PFSK-1 (cell line): Measurements from ENCODE around the gene ST7.

Experiments
- POLR2AphosphoS5 ChIP-seq: IDR thresholded peaks from 2 replicates; pipeline ENCODE4 v1.6.1; 2012; ENCODE audit warnings: low read depth, mild to moderate bottlenecking, control low read depth, low read length, moderate library complexity
- REST ChIP-seq, 2 experiments: IDR thresholded peaks; 2 replicates each; pipeline versions ENCODE4 v1.6.1 to v1.8.0; 2011 to 2012; ENCODE audit warnings: low read depth in 2 of 2, low read length in 2 of 2, control low read depth in 1 of 2, inconsistent platforms in 1 of 2, mild to moderate bottlenecking in 1 of 2, moderate library complexity in 1 of 2; ENCODE audit not compliant: insufficient read depth in 1 of 2

DNA sequence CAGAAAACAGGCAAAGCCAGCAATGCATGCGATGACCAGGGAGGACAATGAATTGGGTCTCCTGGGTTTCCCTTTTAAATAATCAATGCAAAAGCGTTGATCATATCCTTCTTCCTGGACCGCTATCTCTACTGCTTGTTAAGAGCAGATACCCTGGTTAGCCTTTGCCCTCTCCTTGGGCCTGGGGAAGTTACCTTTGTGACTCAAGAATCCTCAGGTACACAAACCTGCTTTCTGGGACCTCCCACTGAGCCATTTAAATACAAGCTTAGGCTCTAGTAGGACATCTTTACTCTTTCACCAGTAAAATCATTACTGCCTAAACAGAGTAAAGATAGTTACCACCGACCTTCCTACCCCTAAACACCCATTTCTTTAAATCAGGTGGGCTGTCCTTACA, 195.7 kb downstream of the ST7 start:
- no peak for TF ChIP-seq POLR2AphosphoS5
- TF ChIP-seq REST (IDR thresholded peaks at IDR 0.05; ENCODE audit: insufficient read depth in 1 of 2, low read depth in 2 of 2, low read length in 2 of 2), result no peak
